ENCODE results near the gene EXD3. TPM values are rescaled to one million over a fixed set of nuclear protein-coding genes. Genes with fewer than 3 reads are reported as not detected.
A peak's percentile ranks its signal among the peaks of the same experiment; 100 is the strongest.

The EXD3 gene
- total and polyA plus RNA-seq, 2 of the 13 experiments (the other 11 are each of a cell fraction or from before 2014, with no cell fraction given): 2.7 to 4.8 TPM

- WGBS (ENCODE audit: low lambda C conversion rate): 44% methylated on average over 14 of the region's 15 CpGs
- ChIA-PET CTCF (ENCODE audit: low intra/inter-chr PET ratio, low total read pairs) (no interaction called here), POLR2A (no interaction called here)
- Histone ChIP-seq H3K9me3 (ENCODE audit: low read length) (no peaks in the 10 kb centered on the region), H3K36me3 (replicated peaks in 1 of 2; ENCODE audit: control insufficient read depth in 1 of 2, insufficient read depth in 2 of 2, low read length in 2 of 2) (no peaks in the 10 kb centered on the region), H3K27me3 (ENCODE audit: control insufficient read depth in 1 of 2, insufficient read depth in 2 of 2, low read length in 2 of 2) (no peaks in the 10 kb centered on the region), H3K79me2 (ENCODE audit: insufficient read depth, low read length) (no peaks in the 10 kb centered on the region), H3K4me1 (ENCODE audit: insufficient read depth, low read length) (peaks cover 26% of the 10 kb centered on the region), H3K27ac (ENCODE audit: extremely low read length, insufficient read depth, low read length) (no peak overlapping the region), H3K9ac (ENCODE audit: insufficient read depth, low read depth, low read length) (no peak overlapping the region; the same call in 1 of the 2 replicates), H3K4me3 (replicated peaks in 1 of 3; ENCODE audit: insufficient read depth in 1 of 3, low read depth in 2 of 3, low read length in 3 of 3) (no peak overlapping the region), H4K20me1 (ENCODE audit: insufficient read depth, low read length) (no peaks in the 10 kb centered on the region), H2AFZ (ENCODE audit: low read length) (no peak overlapping the region), H3K4me2 (ENCODE audit: low read depth, low read length) (no peak overlapping the region)
- FAIRE-seq (peak; percentile 44), DNase-seq (ENCODE audit: low spot score) (peak; percentile 70), ATAC-seq (peak; percentile 70)
- in situ Hi-C loops (cut with HindIII; ENCODE audit: extremely low pct_ligation_motif_present, low pct_unique_long_range_greater_than_20kb): no loop called here
- no TSS peak for BruUV-seq (replicated peaks)
- intact Hi-C loops (cut with micrococcal nuclease; ENCODE audit: unreplicated experiment): no loop called here
- TF ChIP-seq ATM (IDR thresholded peaks at IDR 0.05; ENCODE audit: borderline replicate concordance) (no peak), THAP8 (CRISPR knock-in tag; IDR thresholded peaks at IDR 0.05; ENCODE audit: borderline replicate concordance) (no peak), CEBPG (CRISPR knock-in tag; IDR thresholded peaks at IDR 0.05) (peak; percentile 57), FOSL2 (CRISPR knock-in tag; IDR thresholded peaks at IDR 0.05) (peak; percentile 88), TCF12 (IDR thresholded peaks at IDR 0.05) (no peak), TCF12 (CRISPR knock-in tag; IDR thresholded peaks at IDR 0.05) (no peak), HNF1A (IDR thresholded peaks at IDR 0.05; ENCODE audit: low read depth) (no peak), HNF1A (CRISPR knock-in tag; IDR thresholded peaks at IDR 0.05; ENCODE audit: borderline replicate concordance) (no peak), MAX (IDR thresholded peaks at IDR 0.05) (0 out of 2 replicates have a peak, but pooled peaks have one; percentile 22), ARID5B (CRISPR knock-in tag; IDR thresholded peaks at IDR 0.05) (0 out of 2 replicates have a peak, but pooled peaks have one; percentile 12)
Observed at GRCh38 chr9:137396227-137396626, 26.7 kb downstream of the EXD3 start.
